Measurements from ENCODE around the gene RNF130. TPM values are rescaled to one million over a fixed set of nuclear protein-coding genes. Genes with fewer than 3 reads are reported as not detected.

Gene RNF130
- total and polyA plus RNA-seq, 4 donors: 75.9 to 123 (median 90.8) TPM

DNA sequence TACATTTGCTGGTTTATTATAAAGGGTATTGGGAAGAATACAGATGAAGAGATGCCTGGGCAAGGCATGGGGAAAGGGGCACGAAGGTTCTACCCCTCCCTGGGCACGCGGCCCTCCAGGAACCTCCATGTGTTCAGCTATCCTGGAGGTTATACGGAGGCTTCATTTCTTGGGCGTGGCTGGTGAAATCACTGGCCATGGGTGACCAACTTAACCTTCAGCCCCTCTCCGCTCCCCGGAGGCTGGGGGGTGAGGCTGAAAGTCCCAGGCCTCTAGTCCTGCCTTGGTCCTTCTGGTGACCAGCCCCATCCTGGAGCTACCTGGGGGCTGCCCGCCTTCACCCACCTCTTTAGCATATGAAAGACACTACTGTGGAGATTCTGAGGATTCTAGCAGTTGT is 17.0 kb upstream of the RNF130 start:
- WGBS, 2 donors: 97 to 100% methylated on average over 7 to 8 of the region's 8 CpGs
- no peaks in the 10 kb centered on the region for H3K27me3 ChIP-seq (ENCODE audit: control insufficient read depth in 3 of 3, insufficient read depth in 3 of 3, low read length in 2 of 3)
- no peak for ATAC-seq (ENCODE audit: insufficient read depth, low FRiP score)
- H3K9me3 ChIP-seq (ENCODE audit: control insufficient read depth in 4 of 4, insufficient read depth in 3 of 4, low read length in 3 of 4): peaks cover 0 to 5% (median 0%) of the 10 kb centered on the region in 4 donors
- no peak overlapping the region for H3K9ac ChIP-seq (ENCODE audit: insufficient read depth in 1 of 2, low read length in 2 of 2)
- no peak overlapping the region for H3K4me3 ChIP-seq
- no peaks in the 10 kb centered on the region for H3K36me3 ChIP-seq (ENCODE audit: control insufficient read depth in 4 of 4, insufficient read depth in 4 of 4, low read length in 4 of 4)
- TF ChIP-seq, protein P1, sequence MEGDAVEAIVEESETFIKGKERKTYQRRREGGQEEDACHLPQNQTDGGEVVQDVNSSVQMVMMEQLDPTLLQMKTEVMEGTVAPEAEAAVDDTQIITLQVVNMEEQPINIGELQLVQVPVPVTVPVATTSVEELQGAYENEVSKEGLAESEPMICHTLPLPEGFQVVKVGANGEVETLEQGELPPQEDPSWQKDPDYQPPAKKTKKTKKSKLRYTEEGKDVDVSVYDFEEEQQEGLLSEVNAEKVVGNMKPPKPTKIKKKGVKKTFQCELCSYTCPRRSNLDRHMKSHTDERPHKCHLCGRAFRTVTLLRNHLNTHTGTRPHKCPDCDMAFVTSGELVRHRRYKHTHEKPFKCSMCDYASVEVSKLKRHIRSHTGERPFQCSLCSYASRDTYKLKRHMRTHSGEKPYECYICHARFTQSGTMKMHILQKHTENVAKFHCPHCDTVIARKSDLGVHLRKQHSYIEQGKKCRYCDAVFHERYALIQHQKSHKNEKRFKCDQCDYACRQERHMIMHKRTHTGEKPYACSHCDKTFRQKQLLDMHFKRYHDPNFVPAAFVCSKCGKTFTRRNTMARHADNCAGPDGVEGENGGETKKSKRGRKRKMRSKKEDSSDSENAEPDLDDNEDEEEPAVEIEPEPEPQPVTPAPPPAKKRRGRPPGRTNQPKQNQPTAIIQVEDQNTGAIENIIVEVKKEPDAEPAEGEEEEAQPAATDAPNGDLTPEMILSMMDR (IDR thresholded peaks at IDR 0.05; ENCODE audit: control extremely low read depth, extremely low read depth): no peak
- no peak overlapping the region for H3K27ac ChIP-seq (ENCODE audit: low read depth in 1 of 2, low read length in 1 of 2)
- no peak for DNase-seq
- peaks cover 0 to 6% (median under 1%) of the 10 kb centered on the region in 5 donors for H3K4me1 ChIP-seq (ENCODE audit: control insufficient read depth in 5 of 5, insufficient read depth in 5 of 5, low read length in 5 of 5)

DNA sequence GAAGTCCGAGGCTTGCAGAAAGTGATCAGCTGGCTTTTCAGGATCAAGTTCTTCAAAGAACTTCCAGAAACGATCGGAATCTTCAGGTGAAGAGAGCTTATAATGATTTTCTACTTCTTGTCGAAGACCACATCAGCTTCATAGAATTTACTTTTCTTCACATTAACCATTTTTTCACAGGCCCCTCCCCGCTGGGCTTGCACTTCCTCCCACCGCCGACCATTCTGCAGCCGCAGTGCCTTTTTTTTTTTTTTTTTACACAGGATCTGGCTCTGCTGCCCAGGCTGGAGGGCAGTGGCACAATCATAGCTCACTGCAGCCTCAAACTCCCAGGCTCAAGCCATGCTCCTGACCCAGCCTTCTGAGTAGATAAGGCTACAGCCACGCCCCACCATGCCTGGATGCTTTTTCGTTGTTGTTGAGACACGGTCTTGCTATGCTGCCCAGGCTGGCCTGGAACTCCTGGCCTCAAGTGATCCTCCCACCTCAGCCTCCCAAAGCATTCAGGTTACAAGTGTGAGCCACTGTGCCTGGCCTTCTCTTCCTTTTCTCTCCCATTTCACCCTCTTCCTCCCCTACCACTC is 15.3 kb upstream of the RNF130 start:
- 81 to 86% methylated on average over 11 of the region's 11 CpGs for whole genome bisulfite sequencing, 2 donors
- H3K27me3 ChIP-seq (ENCODE audit: control insufficient read depth in 3 of 3, insufficient read depth in 3 of 3, low read length in 2 of 3): no peaks in the 10 kb centered on the region
- H3K4me1 ChIP-seq (ENCODE audit: control insufficient read depth in 5 of 5, insufficient read depth in 5 of 5, low read length in 5 of 5): peaks cover 0 to 10% (median 5%) of the 10 kb centered on the region in 5 donors
- H3K9ac ChIP-seq (ENCODE audit: insufficient read depth in 1 of 2, low read length in 2 of 2): no peak overlapping the region
- ATAC-seq (ENCODE audit: insufficient read depth, low FRiP score) (no peak), DNase-seq (no peak)
- no peaks in the 10 kb centered on the region for H3K36me3 ChIP-seq (ENCODE audit: control insufficient read depth in 4 of 4, insufficient read depth in 4 of 4, low read length in 4 of 4)
- peaks cover 0 to 5% (median 0%) of the 10 kb centered on the region in 4 donors for H3K9me3 ChIP-seq (ENCODE audit: control insufficient read depth in 4 of 4, insufficient read depth in 3 of 4, low read length in 3 of 4)
- H3K27ac ChIP-seq (ENCODE audit: low read depth in 1 of 2, low read length in 1 of 2): no peak overlapping the region
- TF ChIP-seq, protein P1 (IDR thresholded peaks at IDR 0.05; ENCODE audit: control extremely low read depth, extremely low read depth): no peak
- H3K4me3 ChIP-seq: no peak overlapping the region

DNA sequence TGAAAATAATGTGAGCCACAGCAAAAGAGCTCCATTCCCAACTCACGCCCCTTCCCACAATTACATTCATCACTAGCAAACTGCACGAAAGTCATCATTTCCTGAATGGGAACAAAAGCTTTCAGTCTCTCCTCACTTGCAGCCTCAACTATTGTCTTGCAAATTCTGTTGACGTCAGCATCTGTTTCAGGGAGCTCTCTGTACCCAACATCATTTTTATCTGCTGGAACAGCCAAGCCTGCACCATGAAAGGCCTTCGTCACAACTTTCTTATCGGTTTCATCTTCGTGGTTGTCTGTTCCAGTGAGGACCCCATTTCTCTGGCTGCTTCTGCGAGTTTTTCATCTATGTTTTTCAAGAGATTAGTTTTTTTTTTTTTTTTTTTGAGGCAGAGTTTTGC is 14.3 kb upstream of the RNF130 start:
- ATAC-seq (ENCODE audit: insufficient read depth, low FRiP score) (no peak), DNase-seq (no peak)
- Histone ChIP-seq H3K9me3 (ENCODE audit: control insufficient read depth in 4 of 4, insufficient read depth in 3 of 4, low read length in 3 of 4) (peaks cover 0 to 5% (median 0%) of the 10 kb centered on the region in 4 donors), H3K4me1 (ENCODE audit: control insufficient read depth in 5 of 5, insufficient read depth in 5 of 5, low read length in 5 of 5) (peaks cover 0 to 10% (median 3%) of the 10 kb centered on the region in 5 donors), H3K27me3 (ENCODE audit: control insufficient read depth in 3 of 3, insufficient read depth in 3 of 3, low read length in 2 of 3) (no peaks in the 10 kb centered on the region), H3K36me3 (ENCODE audit: control insufficient read depth in 4 of 4, insufficient read depth in 4 of 4, low read length in 4 of 4) (no peaks in the 10 kb centered on the region), H3K4me3 (no peak overlapping the region), H3K27ac (ENCODE audit: low read depth in 1 of 2, low read length in 1 of 2) (no peak overlapping the region), H3K9ac (ENCODE audit: insufficient read depth in 1 of 2, low read length in 2 of 2) (no peak overlapping the region)
- TF ChIP-seq, protein P1 (IDR thresholded peaks at IDR 0.05; ENCODE audit: control extremely low read depth, extremely low read depth): no peak
- WGBS, 2 donors: 47 to 58% methylated on average over 7 of the region's 7 CpGs
